ENCODE results near the gene GZMM.

Gene GZMM

DNA sequence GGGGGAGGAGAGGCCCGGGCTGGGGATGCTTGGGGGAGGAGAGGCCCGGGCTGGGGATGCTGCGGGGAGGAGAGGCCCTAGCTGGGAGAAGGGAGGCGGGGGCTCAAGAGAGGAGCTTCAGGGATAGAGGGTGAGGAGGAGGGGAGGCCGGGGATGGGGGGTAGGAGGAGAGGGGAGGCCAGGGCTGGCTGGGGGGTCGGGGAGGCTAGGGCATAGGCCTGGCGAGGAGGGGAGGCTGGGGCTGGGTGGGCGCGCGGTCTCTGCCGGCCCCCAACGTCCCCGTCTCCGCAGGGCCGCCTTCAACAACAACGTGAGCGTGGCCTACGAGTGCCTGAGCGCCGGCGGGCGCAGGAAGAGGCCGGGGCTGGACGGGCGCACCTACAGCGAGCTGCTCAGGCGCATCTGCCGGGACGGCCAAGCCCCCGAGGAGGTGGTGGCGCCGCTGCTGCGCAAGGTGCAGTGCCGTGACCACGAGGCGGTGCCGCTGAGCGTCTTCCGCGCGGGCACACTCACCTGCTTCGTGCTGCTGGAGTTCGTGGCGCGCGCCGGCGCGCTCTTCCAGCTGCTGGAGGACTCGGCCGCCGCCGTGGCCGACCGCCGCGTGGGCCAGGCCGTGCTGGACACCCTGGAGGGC lies 25.1 kb upstream of the GZMM start:
- DNase-seq = peak; percentile 74
- TF ChIP-seq, protein P1, sequence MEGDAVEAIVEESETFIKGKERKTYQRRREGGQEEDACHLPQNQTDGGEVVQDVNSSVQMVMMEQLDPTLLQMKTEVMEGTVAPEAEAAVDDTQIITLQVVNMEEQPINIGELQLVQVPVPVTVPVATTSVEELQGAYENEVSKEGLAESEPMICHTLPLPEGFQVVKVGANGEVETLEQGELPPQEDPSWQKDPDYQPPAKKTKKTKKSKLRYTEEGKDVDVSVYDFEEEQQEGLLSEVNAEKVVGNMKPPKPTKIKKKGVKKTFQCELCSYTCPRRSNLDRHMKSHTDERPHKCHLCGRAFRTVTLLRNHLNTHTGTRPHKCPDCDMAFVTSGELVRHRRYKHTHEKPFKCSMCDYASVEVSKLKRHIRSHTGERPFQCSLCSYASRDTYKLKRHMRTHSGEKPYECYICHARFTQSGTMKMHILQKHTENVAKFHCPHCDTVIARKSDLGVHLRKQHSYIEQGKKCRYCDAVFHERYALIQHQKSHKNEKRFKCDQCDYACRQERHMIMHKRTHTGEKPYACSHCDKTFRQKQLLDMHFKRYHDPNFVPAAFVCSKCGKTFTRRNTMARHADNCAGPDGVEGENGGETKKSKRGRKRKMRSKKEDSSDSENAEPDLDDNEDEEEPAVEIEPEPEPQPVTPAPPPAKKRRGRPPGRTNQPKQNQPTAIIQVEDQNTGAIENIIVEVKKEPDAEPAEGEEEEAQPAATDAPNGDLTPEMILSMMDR (IDR thresholded peaks at IDR 0.05) = no peak
- Mint-ChIP-seq H3K27me3 (ENCODE audit: low read depth, poor library complexity) (peaks cover 6% of the 10 kb centered on the region), H3K27ac (no peak overlapping the region), H3K4me3 (no peak overlapping the region), H3K9me3 (no peaks in the 10 kb centered on the region), H3K4me1 (peaks cover 35% of the 10 kb centered on the region), H3K36me3 (ENCODE audit: low read depth) (peaks cover 20% of the 10 kb centered on the region)

DNA sequence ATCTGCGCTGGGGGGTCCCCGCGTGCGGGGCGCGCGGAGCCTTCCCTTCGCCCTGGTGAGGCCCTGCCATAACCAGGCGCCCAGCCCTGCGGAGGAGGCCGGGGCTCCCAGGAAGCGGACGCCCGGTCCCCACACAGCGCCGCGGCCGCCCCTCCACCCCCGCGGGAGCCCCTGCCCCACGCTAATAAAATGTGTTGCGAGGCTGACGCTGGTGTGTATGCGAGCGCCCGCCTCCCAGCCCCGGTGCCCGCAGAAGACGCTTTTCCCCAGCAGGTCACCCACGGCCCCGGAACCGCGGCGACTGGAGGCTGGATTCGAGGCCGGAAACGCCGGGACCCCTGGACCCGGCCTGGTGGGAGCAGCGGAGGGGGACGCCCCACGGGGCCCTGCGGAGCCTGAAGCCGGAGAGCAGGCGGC lies 24.4 kb upstream of the GZMM start:
- Mint-ChIP-seq H3K4me3 (no peak overlapping the region), H3K27me3 (ENCODE audit: low read depth, poor library complexity) (peaks cover 6% of the 10 kb centered on the region), H3K9me3 (no peaks in the 10 kb centered on the region), H3K4me1 (peaks cover 33% of the 10 kb centered on the region), H3K36me3 (ENCODE audit: low read depth) (peaks cover 15% of the 10 kb centered on the region), H3K27ac (no peak overlapping the region)
- TF ChIP-seq, protein P1 (IDR thresholded peaks at IDR 0.05) = no peak
- no peak for DNase-seq

DNA sequence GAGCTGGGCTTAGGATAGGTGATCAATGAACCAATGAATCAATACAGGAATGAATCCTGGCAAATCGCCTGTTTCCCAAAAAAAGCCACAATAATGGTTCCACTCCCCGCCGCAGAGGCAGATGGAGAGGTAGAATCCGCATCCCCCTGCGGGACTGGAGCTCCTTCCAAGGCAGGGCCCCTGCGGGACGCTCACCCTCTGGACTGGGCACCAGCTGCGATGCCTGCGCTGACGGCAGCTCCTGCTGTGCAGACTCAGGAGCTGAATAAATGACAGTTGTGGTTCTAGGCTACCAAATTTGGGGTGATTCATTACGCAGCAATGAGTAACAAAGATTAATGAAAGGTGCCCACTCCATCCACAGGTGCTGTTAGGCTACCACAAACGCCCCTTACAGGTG lies 21.1 kb upstream of the GZMM start:
- H3K4me3 Mint-ChIP-seq = no peak overlapping the region
- peaks cover 37% of the 10 kb centered on the region for H3K4me1 Mint-ChIP-seq
- H3K27me3 Mint-ChIP-seq (ENCODE audit: low read depth, poor library complexity) = peaks cover 6% of the 10 kb centered on the region
- no peaks in the 10 kb centered on the region for H3K9me3 Mint-ChIP-seq
- DNase-seq = no peak
- no peak overlapping the region for H3K27ac Mint-ChIP-seq
- TF ChIP-seq, protein P1 (IDR thresholded peaks at IDR 0.05) = no peak
- peaks cover 15% of the 10 kb centered on the region for H3K36me3 Mint-ChIP-seq (ENCODE audit: low read depth)

DNA sequence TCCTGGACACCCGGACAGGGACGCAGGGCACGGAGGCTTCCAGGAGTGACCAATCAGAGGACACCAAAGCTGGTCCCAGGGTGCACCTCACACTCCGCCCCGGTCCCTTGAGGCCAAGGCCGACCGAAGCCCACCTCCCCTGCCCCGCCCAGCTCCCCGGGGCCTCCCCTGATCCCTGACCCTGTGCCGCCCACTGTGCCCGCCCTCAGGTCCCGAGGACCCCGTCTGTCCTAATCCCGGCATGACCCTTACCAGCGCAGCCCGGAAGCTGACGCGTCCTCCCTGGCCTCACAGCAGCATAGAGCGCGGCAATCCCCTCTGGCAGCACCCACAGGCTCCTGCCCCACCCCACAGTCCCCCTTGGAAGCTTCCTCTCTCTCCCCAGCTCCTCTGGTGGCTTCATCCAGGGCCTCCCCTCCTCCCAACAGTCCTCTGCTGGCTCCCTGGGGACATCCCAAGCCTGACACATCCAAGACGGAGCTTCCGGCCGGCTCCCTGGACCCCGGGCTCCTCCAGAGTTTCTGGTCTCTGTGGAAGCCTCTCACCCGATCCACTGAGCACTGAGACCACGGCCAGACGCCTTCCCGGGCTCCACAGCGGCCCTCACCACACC lies 19.7 kb upstream of the GZMM start:
- no peak overlapping the region for H3K4me3 Mint-ChIP-seq
- DNase-seq = no peak
- no peaks in the 10 kb centered on the region for H3K9me3 Mint-ChIP-seq
- TF ChIP-seq, protein P1 (IDR thresholded peaks at IDR 0.05) = no peak
- peaks cover 46% of the 10 kb centered on the region for H3K4me1 Mint-ChIP-seq
- peaks cover 15% of the 10 kb centered on the region for H3K36me3 Mint-ChIP-seq (ENCODE audit: low read depth)
- peaks cover 6% of the 10 kb centered on the region for H3K27me3 Mint-ChIP-seq (ENCODE audit: low read depth, poor library complexity)
- H3K27ac Mint-ChIP-seq = no peak overlapping the region

DNA sequence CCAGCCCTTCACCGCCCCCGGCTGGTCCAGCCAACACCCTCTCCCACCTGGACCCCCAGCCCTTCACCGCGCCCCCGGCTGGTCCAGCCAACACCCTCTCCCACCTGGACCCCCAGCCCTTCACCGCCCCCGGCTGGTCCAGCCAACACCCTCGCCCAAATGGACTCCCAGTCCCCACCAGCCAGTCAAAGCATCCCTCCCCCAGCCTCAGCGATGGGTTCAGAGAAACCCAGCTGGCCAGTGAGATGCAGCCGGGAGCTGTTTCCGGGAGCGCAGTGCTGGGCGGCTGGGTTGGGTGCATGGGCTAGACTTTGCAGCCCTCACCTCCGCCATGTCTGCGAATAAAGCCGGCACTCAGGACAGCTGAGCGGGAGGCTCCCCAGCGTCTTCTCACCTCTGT lies 18.8 kb upstream of the GZMM start:
- Mint-ChIP-seq H3K4me1 (peaks cover 48% of the 10 kb centered on the region), H3K9me3 (no peaks in the 10 kb centered on the region), H3K27ac (no peak overlapping the region), H3K27me3 (ENCODE audit: low read depth, poor library complexity) (peaks cover 6% of the 10 kb centered on the region), H3K4me3 (no peak overlapping the region), H3K36me3 (ENCODE audit: low read depth) (peaks cover 11% of the 10 kb centered on the region)
- TF ChIP-seq, protein P1 (IDR thresholded peaks at IDR 0.05) = no peak
- no peak for DNase-seq

Data from nephron progenitor cell (in vitro differentiated cells).